Mucosa of rectum (tissue), 2 donors: ENCODE data around the gene RGR.

ENCODE experiments used
- H3K27ac ChIP-seq, 2 donors: one replicate each; pipeline ENCODE4 v1.7.0; 2013; ENCODE audit warnings: inconsistent platforms in 2 of 2, low read depth in 2 of 2, low read length in 2 of 2
- H3K27me3 ChIP-seq, 2 donors: one replicate each; pipeline ENCODE4 v1.7.0; 2013; ENCODE audit warnings: low read length in 2 of 2; ENCODE audit not compliant: control insufficient read depth in 2 of 2, insufficient read depth in 2 of 2
- H3K36me3 ChIP-seq, 2 donors: one replicate each; pipeline ENCODE4 v1.7.0; 2013; ENCODE audit warnings: low read length in 2 of 2; ENCODE audit not compliant: control insufficient read depth in 2 of 2, insufficient read depth in 2 of 2
- H3K4me1 ChIP-seq, 2 donors: one replicate each; pipeline ENCODE4 v1.7.0; 2013; ENCODE audit warnings: low read length in 2 of 2, mild to moderate bottlenecking in 1 of 2; ENCODE audit not compliant: control insufficient read depth in 2 of 2, insufficient read depth in 2 of 2
- H3K4me3 ChIP-seq, 2 donors: one replicate each; pipeline ENCODE4 v1.7.0; 2013; ENCODE audit warnings: low read length in 2 of 2
- H3K9ac ChIP-seq, 2 donors: one replicate each; pipeline ENCODE4 v1.7.0; 2013; ENCODE audit warnings: low read length in 2 of 2, low read depth in 1 of 2, mild to moderate bottlenecking in 1 of 2
- H3K9me3 ChIP-seq, 2 donors: one replicate each; pipeline ENCODE4 v1.7.0; 2013; ENCODE audit warnings: low read length in 2 of 2; ENCODE audit not compliant: control insufficient read depth in 2 of 2
- donor health status: healthy.
- donor health status: Normal muscosa, but diverticular disease.

RGR gene

DNA sequence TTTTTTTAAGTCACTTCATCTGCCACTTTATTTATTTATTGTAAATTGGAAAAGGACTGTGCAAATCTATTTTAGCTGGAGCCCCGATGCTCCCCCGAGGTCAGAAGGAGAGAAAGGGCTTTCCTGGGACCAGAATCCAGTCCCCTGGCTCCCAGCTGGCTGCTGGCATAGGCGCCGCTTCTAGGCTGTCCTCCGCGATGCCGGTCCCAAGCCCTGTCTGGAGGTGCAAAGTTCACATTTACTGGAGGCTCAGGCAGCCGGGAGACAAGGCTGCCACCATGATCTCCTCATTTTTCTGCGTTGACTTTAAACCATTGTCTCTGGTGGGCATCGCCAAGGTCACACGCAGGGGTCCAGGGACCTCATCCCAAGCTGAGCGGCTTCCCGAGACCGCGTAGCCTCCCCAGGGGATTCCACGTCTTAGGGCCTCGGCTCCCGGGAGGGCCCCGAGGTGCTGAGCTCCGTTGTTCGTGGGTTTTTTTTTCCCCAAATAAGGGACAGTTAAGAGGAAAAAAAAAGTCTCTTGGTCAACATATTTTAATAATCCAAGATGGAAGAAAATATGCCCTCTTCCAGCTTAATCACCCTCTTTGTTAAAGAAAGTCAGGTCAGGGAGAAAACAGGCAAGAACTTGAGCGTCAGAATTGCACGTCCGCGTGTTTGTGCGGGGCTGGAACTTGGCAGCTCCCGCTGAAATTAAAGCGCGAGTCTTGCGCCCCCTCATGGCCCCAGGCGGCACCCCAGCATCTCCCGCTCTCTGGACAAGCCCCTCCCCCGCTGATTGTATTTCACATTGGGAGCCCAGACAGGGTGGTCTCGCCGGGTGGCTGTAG lies 11.9 kb downstream of the RGR start:
- Histone ChIP-seq H3K27ac (no peak overlapping the region), H3K9ac (no peak overlapping the region), H3K9me3 (no peaks in the 10 kb centered on the region), H3K4me1 (peaks cover 0 to 2% of the 10 kb centered on the region in 2 donors), H3K27me3 (no peaks in the 10 kb centered on the region), H3K36me3 (no peaks in the 10 kb centered on the region), H3K4me3 (no peak overlapping the region)

GRCh38 chr10:84257343-84258020 lies 12.6 kb downstream of the RGR start:
- Histone ChIP-seq H3K4me1 (peaks cover 0 to 2% of the 10 kb centered on the region in 2 donors), H3K36me3 (no peaks in the 10 kb centered on the region), H3K9me3 (no peaks in the 10 kb centered on the region), H3K4me3 (no peak overlapping the region), H3K27me3 (no peaks in the 10 kb centered on the region), H3K27ac (no peak overlapping the region), H3K9ac (no peak overlapping the region)

DNA sequence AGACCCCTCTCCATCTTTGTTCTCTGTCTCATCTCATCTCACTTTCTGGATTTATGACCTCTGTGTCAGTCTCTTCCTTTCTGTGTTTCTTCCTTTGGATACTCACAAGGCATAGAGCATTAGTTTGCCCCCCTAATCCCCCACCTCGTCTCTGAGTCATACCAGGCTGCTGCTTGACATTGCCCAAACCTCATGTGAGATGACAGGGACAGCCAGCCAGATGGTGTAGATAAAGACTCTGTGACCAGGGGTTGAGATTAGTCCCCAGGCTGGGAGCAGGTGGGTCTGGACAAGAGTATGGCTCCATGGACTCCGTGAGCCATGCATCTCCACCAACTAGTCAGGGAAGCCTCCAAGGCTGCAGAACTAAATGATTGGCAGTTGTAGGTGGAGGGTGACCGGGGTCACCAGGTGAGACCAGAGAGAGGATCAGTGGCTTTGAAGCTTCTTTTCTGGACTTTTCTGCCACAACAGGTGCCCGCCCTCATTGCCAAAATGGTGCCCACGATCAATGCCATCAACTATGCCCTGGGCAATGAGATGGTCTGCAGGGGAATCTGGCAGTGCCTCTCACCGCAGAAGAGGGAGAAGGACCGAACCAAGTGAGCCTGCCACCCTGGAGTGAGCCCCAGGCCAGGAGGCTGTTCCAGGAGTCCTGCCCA lies 13.3 kb downstream of the RGR start:
- Histone ChIP-seq H3K27me3 (no peaks in the 10 kb centered on the region), H3K27ac (no peak overlapping the region), H3K4me1 (peaks cover 0 to 2% of the 10 kb centered on the region in 2 donors), H3K9me3 (no peaks in the 10 kb centered on the region), H3K9ac (no peak overlapping the region), H3K36me3 (no peaks in the 10 kb centered on the region), H3K4me3 (no peak overlapping the region)

DNA sequence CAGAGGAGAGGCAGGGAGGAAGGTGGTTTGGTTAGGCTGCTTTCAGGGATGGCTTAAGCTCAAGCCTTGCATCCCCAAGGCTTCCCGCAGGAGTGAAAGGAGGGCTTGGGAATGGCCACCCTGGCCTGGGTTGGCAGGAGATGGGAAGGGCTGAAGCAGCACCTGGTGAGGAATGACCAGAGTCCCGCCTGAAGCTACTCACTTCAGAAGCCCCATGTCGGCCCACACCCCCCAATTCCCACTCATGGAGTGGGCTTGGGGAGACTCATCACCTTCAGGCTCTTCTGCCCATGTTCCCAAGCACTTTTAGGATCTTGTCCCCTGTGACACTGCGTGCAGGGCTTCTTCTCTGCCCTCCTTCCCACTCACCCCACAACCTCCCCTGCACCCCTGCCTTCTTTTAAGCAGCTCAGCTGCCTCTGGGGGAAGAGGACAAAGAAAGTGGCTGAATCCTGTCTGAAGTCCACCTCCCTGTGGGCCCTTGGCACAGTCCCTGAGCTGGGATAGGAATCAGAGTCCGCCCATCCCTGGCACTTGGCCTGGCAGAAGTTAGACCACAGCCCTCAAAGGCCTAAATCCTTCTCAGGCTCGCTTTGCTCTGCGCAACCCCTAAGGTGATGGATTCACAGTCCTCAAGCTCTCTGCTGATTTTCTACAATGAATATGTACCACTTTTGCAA lies 16.5 kb downstream of the RGR start:
- Histone ChIP-seq H3K4me3 (no peak overlapping the region), H3K27ac (no peak overlapping the region), H3K9ac (no peak overlapping the region), H3K4me1 (peaks cover 0 to 2% of the 10 kb centered on the region in 2 donors), H3K36me3 (no peaks in the 10 kb centered on the region), H3K27me3 (no peaks in the 10 kb centered on the region), H3K9me3 (no peaks in the 10 kb centered on the region)

GRCh38 chr10:84262190-84262956 lies 17.5 kb downstream of the RGR start:
- no peaks in the 10 kb centered on the region for H3K9me3 ChIP-seq
- no peaks in the 10 kb centered on the region for H3K4me1 ChIP-seq
- no peak overlapping the region for H3K9ac ChIP-seq
- no peak overlapping the region for H3K4me3 ChIP-seq
- no peaks in the 10 kb centered on the region for H3K36me3 ChIP-seq
- H3K27ac ChIP-seq, result no peak overlapping the region
- no peaks in the 10 kb centered on the region for H3K27me3 ChIP-seq

DNA sequence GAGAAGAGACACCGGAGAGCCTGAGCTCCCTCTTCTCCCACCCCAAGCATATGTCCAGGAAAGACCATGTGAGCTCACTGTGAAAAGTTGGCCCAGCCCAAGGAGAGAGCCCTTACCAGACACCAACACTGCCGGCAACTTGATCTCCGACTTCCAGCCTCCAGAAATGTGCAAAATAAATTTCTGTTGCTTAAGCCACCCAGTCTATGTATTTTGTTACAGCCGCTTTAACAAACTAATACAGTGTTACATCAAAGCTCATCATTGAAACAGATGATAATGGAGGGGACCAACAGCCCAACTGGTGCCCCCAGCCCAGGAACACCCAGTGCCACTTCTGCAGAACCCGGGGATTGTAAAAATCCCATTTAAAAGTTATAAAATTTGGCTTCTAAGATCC lies 18.9 kb downstream of the RGR start:
- no peak overlapping the region for H3K4me3 ChIP-seq
- no peaks in the 10 kb centered on the region for H3K36me3 ChIP-seq
- H3K9me3 ChIP-seq, result no peaks in the 10 kb centered on the region
- H3K27me3 ChIP-seq, result no peaks in the 10 kb centered on the region
- H3K9ac ChIP-seq, result no peak overlapping the region
- H3K27ac ChIP-seq, result no peak overlapping the region
- no peaks in the 10 kb centered on the region for H3K4me1 ChIP-seq

DNA sequence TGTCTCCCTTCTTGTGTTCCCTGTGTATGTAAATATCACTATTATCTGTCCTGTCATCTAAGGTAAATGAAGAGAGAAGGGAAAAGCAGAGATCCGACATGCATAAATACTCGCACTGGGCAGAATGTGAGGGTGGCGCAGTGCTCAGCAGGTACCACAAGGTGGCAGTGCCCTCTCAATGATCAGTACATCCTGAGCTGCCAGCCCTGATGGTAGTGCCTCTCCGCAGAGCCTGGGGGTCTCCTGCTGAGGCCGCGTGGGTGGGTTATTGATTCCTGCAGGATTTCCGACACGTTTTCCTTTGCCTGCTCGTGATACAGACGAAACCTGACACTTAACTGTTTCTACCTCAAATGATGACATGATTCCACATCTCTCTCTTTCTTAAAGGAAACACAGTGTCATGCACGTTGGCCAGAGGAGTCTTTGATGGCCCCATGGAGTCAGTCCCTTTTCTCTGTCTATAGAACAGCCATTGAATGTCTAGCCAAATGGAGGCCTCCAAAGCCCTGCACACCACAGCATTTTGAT lies 19.8 kb downstream of the RGR start:
- no peak overlapping the region for H3K9ac ChIP-seq
- no peaks in the 10 kb centered on the region for H3K27me3 ChIP-seq
- no peaks in the 10 kb centered on the region for H3K9me3 ChIP-seq
- no peak overlapping the region for H3K27ac ChIP-seq
- no peaks in the 10 kb centered on the region for H3K36me3 ChIP-seq
- H3K4me1 ChIP-seq, result no peaks in the 10 kb centered on the region
- no peak overlapping the region for H3K4me3 ChIP-seq

DNA sequence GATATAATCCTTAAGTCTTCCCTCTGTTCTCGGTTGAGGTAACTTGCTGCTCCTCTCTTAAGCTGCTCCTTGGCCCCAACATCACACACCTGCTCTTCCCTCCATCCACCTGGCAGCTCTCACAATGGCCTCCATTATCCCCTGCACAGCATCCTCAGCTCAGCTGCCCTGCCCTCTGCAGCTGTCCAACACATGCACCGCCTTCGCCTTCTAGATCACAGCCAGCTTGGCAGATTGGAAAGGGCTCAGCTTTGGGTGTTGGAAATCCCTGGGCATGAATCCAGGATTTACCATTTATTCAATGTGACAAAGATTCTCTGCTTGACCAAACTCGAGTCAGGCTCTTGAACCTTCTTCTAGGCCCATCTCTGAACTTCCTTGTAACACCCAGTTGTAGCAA lies 20.6 kb downstream of the RGR start:
- no peaks in the 10 kb centered on the region for H3K36me3 ChIP-seq
- no peaks in the 10 kb centered on the region for H3K27me3 ChIP-seq
- no peak overlapping the region for H3K9ac ChIP-seq
- no peaks in the 10 kb centered on the region for H3K4me1 ChIP-seq
- no peaks in the 10 kb centered on the region for H3K9me3 ChIP-seq
- H3K27ac ChIP-seq, result no peak overlapping the region
- no peak overlapping the region for H3K4me3 ChIP-seq

GRCh38 chr10:84267503-84268126 lies 22.8 kb downstream of the RGR start:
- H3K27me3 ChIP-seq, result peaks cover 0 to 2% of the 10 kb centered on the region in 2 donors
- no peaks in the 10 kb centered on the region for H3K9me3 ChIP-seq
- H3K9ac ChIP-seq, result no peak overlapping the region
- H3K27ac ChIP-seq, result no peak overlapping the region
- H3K4me1 ChIP-seq, result no peaks in the 10 kb centered on the region
- no peaks in the 10 kb centered on the region for H3K36me3 ChIP-seq
- H3K4me3 ChIP-seq, result no peak overlapping the region
